Activated CD4-positive, alpha-beta T cell treated with anti-CD3 and anti-CD28 coated beads, Interleukin-2, amount 50 U/mL, for 1 hour (primary cell): ENCODE results near the gene WDR19.
A peak's percentile ranks its signal among the peaks of the same experiment; 100 is the strongest.
"Not testable (repeated sequence)": the region's sequence is repeated elsewhere in the genome, so short reads cannot be mapped to it uniquely, and the experiment has no call there.

ENCODE experiments used
- DNase-seq: peaks from one replicate; pipeline ENCODE4 v3.0.0-alpha.2; 2020

Gene WDR19

GRCh38 chr4:39181905-39182638, at the start of gene WDR19:
Gene WDR19, plus strand, starts transcription at chr4:39182529. Its CDS starts 29 bp downstream, at chr4:39182558.
- DNase-seq = peak; percentile 97

DNA sequence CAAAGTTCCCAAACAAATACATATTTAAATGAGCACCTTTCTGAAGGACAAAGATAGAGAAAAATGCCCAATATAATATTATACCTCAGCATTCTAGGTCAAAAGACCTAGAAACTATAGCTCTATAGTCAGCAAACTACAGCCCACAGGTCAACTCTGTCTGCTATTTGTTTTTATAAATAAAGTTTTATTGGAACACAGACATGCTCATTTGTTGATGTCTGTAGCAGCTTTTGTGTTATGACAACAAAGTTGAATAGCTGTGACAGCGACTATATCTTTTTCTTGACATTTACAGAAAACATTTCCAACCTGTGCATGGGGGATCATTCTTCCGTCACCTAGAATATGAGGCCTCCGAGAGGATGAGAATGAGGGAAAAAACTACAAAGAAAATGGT, 48.7 kb upstream of the WDR19 start:
- DNase-seq = no peak

GRCh38 chr4:39134683-39135306, 47.5 kb upstream of the WDR19 start:
- no peak for DNase-seq

DNA sequence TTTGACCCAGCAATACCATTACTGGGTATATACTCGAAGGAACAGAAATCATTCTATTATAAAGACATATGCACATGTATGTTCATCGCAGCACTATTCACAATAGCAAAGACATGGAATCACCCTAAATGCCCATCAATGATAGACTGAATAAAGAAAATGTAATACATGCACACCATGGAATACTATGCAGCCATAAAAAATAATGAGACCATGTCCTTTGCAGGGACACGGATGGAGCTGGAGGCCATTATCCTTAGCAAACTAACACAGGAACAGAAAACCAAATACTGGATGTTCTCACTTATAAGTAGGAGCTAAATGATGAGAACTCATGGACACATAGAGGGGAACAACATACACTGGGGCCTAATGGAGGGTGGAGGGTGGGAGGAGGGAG, 44.1 kb upstream of the WDR19 start:
- not testable (repeated sequence) for DNase-seq

DNA sequence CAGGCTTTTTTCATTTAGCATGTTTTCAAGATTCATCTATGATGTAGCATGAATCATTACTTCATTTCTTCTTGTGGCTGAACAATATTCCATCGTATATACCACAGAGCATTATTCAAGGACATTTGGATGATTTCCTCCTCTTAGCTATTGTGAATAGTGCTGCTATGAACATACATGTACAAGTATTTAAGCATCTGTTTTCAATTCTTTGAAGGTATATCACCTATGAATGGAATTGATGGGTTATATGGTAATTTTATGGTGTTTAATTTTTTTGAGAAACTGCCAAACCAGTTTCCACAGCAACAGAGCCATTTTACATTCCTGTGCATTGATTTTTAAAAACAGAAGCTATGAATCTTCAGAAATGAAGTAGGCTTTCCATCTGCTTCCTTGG, 36.1 kb upstream of the WDR19 start:
- DNase-seq = no peak

- no peak for DNase-seq
Observed at GRCh38 chr4:39154009-39154408, 28.3 kb upstream of the WDR19 start.

DNA sequence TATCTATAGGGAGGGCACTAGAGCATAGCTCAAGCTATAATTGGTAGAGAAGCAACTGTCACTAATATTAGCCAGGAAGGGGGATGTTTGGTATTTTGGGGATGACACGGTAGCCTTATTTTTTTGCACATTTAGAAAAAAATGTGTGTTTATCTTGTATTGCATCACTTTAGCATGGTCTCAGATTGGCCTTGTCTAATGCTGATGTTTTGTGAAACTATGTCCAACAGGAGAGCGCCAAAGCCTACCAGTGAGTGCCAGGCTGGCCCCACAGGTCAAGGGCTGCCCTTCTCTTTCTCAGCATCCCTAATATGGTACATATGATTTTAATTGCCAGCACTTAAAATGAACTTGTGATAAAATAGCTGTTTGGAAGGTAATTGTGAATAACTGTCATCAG, 24.8 kb upstream of the WDR19 start:
- no peak for DNase-seq

DNA sequence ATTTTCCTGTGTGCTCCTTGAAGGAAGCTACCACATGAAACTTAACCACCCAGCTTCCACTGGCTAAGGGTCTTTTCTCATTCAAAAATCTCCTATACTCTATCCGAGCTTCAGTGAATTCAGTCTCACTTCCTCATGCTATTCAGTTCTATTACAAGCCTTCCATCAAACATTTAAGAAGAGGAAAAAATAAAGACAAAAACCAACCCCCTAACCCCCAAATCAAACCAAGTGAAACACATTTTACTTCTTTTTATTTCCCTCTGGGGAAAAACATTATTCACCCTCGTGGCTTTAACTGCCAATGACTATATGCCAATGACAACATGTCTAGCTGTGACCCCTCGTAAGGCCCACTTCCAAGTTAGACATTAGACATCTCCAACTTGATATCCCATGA, 16.2 kb upstream of the WDR19 start:
- DNase-seq = no peak

DNA sequence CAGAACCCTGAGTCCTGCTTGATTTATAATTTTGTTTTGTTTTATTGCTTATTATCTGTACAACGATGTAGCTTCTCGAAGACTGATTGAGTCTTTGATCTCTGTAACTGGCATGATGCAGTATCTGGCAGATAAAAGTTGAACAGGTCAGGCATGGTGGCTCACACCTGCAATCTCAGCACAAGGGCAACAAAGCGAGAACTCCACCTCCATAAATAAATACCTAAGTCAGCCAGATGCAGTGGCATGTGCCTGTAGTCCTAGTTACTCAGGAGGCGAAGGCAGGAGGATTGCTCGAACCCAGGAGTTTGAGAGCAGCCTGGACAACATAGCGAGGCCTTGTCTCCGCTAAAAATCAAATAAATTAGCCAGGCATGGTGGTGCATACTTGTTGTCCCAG, 15.7 kb upstream of the WDR19 start:
- DNase-seq = no peak

DNA sequence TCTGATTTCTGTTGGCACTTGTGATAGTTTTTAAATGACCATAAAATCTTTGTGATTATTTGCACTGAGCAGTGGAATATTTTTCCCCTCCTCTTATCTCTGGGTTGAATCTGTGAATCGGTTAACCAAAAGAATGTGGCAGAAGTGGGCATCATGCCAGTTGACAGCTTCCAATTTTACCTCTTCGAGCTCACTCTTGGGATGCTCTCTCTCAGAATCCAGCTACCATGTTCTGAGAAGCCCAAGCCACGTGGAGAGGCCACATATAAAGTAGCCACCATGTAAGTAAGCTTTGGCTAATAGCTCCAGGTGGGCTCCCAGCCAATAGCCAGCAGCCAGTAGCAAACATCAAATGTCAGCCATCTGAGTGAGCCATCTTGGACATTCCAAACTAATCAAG, 12.9 kb upstream of the WDR19 start:
- no peak for DNase-seq

DNA sequence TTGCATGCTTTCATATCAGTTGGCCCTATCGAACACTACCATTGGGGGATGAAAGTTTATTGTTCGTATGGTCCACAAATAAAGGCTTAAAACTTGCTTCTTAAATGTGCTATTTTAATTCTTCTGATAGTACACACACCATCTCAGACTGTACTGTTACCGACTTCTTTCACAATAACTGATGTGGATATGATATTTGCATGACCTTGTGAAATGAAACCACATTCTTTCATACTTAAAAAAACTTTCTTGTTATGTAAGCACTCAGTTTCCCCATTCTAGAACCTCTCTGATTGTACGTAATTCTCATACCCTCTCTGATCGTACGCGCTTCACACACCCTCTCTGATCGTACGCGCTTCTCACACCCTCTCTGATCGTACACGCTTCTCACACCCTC, 12.0 kb upstream of the WDR19 start:
- DNase-seq = no peak

- DNase-seq = no peak
Observed at GRCh38 chr4:39178706-39179105, 3.6 kb upstream of the WDR19 start.

DNA sequence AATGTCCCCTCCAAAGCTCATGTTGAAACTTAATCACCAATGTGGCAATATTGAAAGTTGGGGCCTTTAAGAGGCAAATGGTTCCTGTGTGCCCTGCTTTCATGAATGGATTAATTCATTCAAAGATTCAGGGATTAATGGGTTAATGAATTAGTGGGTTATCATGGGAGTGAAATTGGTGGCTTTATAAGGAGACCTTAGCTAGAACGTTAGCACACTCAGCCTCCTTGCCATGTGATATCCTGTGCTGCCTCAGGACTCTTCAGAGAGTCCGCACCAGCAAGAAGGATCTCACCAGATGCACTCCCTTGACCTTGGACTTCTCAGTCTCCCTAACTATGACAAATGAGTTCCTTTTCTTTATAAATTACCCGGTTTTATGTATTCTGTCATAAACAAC, 2.6 kb upstream of the WDR19 start:
- DNase-seq = no peak

DNA sequence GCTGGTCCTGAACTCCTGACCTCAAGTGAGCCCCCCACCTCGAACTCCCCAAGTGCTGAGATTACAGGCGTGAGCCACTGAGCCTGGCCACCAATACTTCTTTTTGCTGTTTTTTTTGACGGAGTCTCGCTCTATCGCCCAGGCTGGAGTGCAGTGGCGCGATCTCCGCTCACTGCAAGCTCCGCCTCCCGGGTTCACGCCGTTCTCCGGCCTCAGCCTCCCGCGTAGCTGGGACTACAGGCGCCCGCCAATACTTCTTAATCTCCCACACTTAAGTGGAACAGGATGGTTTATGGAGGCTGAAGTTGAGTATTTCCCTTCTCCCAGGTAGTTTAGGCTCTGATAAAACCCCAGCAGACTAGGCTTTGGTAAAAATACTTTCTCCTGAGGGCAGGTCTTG, 1.7 kb upstream of the WDR19 start:
- not testable (repeated sequence) for DNase-seq

- DNase-seq = no peak
Observed at GRCh38 chr4:39181520-39181904, 817 bp upstream of the WDR19 start.

GRCh38 chr4:39201963-39202362, 19.6 kb downstream of the WDR19 start:
- DNase-seq = no peak

GRCh38 chr4:39204543-39204942, 22.2 kb downstream of the WDR19 start:
- DNase-seq = no peak

DNA sequence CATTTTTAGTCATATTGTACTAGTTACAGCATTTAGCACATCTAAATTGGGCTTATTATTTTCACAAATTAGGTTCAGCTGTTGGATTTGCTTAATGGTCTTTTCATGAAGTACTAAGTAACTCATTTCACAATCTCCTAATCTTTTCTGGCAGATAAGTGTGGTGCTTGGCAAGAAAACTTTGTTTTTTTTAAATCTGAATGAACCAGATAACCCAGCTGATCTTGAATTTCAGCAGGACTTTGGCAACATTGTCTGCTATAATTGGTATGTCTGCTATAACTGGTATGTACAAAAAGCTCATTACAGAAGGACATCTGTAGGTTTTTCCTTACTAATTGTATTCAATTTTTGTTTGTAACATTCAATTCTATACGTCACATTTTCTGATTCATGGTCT, 22.7 kb downstream of the WDR19 start:
- no peak for DNase-seq

DNA sequence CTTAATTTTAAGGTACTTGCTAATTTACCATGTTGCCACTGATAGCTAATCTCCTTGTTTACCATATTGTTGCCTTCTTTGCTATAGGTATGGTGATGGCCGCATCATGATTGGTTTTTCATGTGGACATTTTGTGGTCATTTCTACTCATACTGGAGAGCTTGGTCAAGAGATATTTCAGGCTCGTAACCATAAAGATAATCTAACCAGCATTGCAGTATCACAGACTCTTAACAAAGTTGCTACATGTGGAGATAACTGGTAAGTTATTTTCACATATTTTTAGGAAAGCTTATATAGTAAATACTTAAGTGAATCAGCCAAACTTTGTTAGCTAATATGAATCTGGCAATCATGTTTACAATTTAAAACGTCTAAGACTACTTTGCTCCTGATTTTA, 23.1 kb downstream of the WDR19 start:
- DNase-seq = no peak

- no peak for DNase-seq
Observed at GRCh38 chr4:39227906-39228305, 45.6 kb downstream of the WDR19 start.

GRCh38 chr4:39228377-39228776, 46.0 kb downstream of the WDR19 start:
- no peak for DNase-seq

DNA sequence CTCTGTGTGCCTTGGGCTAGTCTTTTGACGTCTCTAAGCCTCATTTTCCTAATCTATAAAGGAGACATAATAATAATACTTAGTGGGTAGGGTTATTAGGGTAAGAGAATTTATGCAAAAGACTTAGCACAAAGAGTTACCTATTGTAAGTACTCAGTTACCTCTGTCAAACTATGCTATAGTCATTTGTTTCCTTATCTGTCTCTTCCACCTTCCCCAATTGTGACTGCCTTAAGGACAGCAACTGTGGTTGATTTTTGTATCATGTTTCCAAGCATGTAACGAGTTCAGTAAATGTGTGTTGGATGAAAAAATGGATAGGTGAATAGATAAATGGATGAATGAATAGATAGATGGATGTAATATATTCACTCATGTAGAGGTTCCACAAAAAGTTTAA, 48.1 kb downstream of the WDR19 start:
- no peak for DNase-seq

GRCh38 chr4:39231660-39232059, 49.3 kb downstream of the WDR19 start:
- no peak for DNase-seq

- DNase-seq = no peak
Observed at GRCh38 chr4:39232100-39232499, 49.8 kb downstream of the WDR19 start.

GRCh38 chr4:39233114-39233513, 50.8 kb downstream of the WDR19 start:
- DNase-seq = no peak
